NCI-H524 treated with DMSO at 0.1 percent for 48 hours (cell line): Measurements from ENCODE around the gene ARRDC3.

ENCODE experiments used
- DNase-seq: peaks from one replicate; lab custom pipeline; 2025; lab: John Stamatoyannopoulos, UW

Gene ARRDC3

GRCh38 chr5:91384671-91385430, 1.7 kb upstream of the ARRDC3 start:
- peak; percentile 90 for DNase-seq

- no peak for DNase-seq
These were observed 811 bp upstream of the ARRDC3 start for GRCh38 chr5:91383956-91384300.

- no peak for DNase-seq
These were observed 539 bp downstream of the ARRDC3 start for GRCh38 chr5:91382530-91383026.

GRCh38 chr5:91381774-91382359, 1.2 kb downstream of the ARRDC3 start:
- DNase-seq, result peak; percentile 62

GRCh38 chr5:91381239-91381773, 1.8 kb downstream of the ARRDC3 start:
- no peak for DNase-seq

DNA sequence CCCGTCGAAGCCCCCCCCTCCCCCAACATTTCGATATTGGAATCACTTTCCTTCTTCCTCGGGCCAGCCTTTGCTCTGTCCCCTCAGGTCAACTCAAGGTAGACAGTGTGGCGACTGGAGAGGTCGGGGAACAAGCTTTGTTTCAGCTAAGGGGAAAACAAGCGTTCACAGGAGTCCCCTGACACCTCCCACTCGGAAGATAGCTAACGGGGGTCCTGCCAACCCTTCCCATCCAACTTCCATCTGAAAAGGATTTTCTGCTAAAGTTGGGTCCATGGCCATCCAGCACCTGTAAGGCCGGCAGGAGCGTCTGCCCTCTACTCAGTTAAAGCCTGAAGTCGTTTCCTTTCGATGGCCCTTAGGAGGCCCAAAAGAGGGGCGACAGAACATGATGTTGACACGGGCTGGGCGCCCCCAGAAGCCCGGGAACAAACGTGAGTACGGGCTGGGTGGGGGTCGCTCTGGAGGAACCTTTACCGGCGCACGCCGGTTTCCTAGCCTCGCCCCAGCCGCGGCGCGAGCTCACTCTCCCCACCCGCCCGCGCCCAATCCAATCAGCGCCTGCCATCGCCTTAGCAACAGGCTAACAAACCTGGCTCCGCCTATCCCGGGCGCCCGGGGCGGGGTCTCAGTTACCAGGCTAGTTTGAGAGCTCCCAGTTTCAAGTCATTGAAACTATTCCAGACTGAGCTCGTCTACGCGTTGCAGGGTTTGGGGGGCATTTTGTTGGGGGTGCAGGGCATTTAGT, 2.5 kb downstream of the ARRDC3 start:
- peak; percentile 72 for DNase-seq

DNA sequence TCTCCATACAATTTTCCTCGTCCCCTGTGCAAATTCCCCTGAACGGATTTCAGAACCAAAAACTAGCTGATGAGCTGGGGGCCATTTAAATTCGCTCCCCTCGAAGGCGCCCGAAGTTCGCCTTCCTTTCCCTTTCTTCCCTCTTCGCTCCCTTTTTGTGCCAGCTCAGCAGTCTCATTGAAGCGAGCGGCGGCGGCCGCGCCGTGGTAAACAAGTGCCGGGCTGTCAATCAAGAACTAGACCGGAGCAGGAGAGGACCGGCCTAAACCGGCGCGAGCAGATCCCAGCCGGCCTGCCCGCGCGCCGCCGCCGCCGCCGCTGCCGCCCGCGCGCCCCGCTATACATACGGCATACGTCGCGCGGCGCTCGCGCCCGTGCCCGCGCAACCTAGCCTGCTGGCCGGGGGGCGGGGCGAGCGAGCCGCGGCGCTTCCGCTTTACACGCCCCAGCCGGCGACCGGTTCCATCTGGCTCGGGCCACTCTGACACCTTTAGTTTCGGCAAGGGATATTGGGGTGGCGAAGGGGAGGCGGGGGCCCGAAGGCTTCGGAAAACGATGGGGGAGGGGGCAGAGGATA, 3.1 kb downstream of the ARRDC3 start:
- DNase-seq, result peak; percentile 72

DNA sequence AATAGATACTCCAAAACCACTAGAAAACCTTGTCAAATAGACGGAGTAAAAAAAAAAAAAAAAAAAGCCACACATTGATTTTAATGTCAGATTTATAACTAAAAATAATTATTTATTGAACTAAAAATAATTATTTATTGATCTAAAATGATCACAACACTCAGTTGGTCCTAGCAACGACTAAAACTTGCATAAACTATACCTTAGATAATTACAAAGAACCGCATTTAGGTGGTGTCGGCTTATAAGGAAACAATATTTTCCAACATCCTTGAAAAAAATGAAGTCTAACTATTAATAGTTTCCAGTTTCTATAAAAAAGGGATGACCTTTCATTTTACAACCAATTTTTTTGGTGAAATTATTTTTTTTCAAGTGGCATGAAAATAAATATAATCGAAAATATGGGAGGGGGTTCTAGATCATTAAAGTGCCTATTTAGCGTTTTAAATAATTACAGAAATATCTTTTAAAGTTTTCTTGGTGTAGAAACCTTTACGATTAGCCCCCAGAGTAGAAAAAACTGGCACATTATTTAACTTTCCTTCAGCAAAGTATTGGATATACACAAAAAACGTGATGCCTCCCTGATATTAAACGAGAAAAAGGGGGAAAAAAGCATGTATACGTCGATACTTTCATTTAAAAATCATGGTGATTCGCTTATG, 3.7 kb downstream of the ARRDC3 start:
- DNase-seq, result no peak

DNA sequence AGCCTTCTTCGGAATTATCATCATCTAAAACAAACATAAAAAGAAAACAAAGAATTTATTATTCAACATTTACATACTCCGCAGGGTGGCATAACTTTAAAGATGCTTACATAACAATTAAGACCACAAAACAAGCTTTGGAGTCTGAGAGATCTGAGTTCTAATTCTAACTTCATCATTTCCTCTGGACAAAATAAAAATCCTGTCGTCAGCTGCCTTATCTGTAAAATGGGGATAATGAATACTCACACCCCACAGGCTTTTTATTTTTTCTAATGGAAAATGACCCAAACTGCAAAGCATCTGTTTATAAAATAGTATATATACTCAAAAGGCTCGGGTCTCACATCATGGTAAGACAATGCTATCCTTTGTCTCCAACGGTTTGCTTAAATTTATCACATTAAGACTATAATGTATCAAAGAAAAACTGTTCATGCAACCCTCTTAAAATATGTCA, 4.3 kb downstream of the ARRDC3 start:
- DNase-seq, result no peak

DNA sequence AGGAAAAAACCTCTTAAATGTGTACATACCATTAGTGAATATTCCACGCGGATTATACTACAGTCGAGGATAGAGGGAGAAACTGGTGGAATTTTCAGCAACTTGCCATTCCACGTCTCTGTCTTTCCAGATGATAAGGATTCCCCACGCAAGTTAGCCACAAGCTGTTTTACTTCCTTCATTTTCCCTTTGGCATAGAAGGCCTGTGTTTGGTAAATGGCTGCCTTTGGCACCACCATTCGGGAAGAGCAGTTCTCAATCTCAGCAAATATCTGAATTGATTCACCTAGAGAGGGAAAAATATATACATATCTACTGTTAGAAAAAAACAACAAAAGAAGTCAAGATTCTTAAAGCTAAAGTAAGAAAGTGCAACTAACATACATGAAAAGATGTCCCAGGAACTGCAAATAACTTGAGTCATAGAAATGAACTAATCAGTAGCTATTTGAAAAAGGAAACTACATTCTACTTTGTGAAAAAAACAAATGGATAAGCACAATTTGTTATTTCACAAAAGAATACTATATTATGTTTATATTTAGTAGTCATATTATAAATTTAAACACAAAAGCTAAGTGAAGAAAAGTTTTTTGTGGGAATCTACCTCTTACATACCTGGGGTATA, 8.1 kb downstream of the ARRDC3 start:
- no peak for DNase-seq

DNA sequence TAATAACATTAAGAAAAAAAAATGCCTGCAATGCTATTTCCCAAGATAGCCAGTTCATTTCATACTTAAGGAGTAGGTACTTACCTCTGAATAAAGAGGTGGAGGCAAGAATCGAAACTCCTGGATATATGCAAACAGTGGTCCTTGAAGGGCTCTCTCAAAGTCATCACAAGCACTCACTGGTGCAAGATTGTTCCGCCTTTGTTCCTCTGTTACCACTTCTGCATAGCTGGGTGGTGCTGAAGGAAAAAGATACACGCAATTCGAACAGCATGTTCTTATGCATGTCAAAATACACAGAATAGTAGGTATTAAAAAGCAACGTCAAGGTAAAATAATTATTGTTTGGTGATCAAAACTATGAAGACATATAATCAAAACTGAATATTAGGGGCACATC, 9.5 kb downstream of the ARRDC3 start:
- no peak for DNase-seq

- no peak for DNase-seq
These were observed 10.1 kb downstream of the ARRDC3 start for GRCh38 chr5:91373006-91373405.

DNA sequence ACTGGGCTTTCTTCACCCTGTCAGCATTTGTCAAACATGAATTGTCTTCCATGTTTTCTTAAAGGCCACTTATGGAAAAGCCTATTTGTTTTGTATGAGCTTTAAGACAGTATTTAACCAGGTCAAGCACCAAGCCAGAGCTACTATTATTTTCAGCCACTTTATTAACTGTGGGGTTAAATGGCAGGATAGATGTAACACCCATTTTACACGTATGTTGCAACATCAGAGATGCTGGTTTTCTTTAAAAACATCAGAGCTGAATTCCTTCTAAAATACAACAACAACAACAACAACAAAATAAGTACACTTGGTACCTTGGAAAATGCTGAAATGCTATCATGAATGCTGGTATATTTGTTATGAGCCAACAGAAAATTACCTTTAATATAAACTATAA, 13.6 kb downstream of the ARRDC3 start:
- no peak for DNase-seq

DNA sequence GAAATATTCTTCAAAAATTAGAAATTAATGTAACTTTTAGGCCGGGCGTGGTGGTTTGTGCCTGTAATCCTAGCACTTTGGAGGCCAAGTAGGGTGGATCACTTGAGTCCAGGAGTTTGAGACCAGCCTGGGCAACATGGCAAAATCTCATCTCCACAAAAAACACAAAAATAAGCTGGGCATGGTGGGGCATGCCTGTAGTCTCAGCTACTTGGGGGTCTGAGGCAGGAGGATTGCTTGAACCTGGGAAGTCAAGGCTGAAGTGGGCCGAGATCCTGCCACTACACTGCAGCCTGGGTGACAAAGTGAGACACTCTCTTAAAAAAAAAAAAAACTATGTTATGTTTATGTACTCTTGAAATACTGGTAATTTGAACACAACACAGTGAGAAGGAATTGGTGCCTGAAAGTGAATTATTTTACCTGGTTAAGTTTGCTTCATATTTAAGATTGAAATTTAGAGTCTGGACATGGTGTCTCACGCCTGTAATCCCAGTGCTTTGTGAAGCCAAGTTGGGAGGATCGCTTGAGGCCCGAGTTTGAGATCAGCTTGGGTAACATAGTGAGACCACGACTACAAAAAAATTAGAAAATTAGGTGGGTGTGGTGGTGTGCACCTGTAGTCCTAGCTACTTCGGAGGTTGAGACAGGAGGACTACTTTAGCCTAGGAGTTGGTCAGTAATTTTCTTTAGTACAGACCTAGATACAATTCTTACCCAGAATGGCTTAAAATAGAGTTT, 15.0 kb downstream of the ARRDC3 start:
- no peak for DNase-seq

DNA sequence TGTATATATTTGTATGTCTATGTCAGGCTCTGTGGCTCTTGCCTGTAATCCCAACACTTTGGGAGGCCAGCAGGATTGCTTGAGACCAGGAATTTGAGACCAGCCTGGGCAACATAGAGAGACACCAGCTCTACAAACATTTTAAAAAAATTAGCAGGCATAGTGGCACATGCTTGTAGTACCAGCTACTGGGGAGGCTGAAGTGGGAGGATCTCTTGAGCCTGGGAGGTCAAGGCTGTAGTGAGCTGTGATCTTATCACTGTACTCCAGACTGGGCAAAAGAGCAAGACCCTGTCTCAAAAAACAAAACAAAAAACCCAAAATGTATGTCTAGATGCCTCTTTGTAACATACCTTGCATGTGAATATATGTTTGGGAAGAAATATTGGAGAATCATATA, 15.8 kb downstream of the ARRDC3 start:
- no peak for DNase-seq

GRCh38 chr5:91366551-91366950, 16.6 kb downstream of the ARRDC3 start:
- DNase-seq, result no peak

- DNase-seq, result no peak
These were observed 17.6 kb downstream of the ARRDC3 start for GRCh38 chr5:91365498-91365897.

DNA sequence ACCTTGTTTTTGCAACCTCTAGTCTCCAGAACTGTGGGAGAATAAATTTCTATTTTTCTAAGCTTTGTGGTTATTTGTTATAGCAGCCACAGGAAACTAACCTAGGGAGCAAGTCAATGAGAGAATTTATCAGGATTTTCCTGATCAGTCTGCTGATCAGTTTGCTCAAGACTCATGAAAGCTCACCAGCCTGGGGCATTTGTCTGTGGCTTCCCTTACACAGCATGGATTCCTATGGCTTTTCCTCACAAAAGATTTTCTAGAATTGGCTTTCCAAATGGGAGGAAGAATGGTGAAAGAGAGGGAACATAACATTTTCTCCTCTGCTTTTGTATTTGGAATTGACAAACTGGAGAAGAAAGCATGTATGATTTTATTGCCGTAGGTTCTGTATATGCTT, 20.2 kb downstream of the ARRDC3 start:
- no peak for DNase-seq

- no peak for DNase-seq
These were observed 21.3 kb downstream of the ARRDC3 start for GRCh38 chr5:91361790-91362189.

- no peak for DNase-seq
These were observed 21.9 kb downstream of the ARRDC3 start for GRCh38 chr5:91361055-91361701.
